Non-pigmented ciliary epithelial cell (primary cell): ENCODE results near the gene FAU.
"Not testable (repeated sequence)": the region's sequence is repeated elsewhere in the genome, so short reads cannot be mapped to it uniquely, and the experiment has no call there.

Experiments
- DNase-seq: peaks from one replicate; pipeline ENCODE4 v3.0.0-alpha.2; 2010; ENCODE audit warnings: low read depth

Gene FAU

DNA sequence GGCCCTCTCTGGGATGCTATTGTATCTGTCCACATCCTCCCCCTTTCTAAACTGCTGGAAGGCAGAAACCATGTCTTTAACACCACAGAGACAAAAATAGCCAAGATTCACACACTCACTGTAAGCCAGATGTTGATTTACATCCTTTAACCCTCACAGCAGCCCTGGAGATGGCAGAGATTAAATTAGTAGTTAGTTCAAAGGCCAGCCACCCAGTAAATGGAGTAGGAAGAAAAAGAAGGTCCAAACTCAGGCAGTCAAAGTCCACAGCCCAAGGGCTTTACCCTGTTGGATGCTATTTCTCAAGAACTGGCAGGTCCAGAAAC is 2.3 kb downstream of the FAU start:
- no peak for DNase-seq

DNA sequence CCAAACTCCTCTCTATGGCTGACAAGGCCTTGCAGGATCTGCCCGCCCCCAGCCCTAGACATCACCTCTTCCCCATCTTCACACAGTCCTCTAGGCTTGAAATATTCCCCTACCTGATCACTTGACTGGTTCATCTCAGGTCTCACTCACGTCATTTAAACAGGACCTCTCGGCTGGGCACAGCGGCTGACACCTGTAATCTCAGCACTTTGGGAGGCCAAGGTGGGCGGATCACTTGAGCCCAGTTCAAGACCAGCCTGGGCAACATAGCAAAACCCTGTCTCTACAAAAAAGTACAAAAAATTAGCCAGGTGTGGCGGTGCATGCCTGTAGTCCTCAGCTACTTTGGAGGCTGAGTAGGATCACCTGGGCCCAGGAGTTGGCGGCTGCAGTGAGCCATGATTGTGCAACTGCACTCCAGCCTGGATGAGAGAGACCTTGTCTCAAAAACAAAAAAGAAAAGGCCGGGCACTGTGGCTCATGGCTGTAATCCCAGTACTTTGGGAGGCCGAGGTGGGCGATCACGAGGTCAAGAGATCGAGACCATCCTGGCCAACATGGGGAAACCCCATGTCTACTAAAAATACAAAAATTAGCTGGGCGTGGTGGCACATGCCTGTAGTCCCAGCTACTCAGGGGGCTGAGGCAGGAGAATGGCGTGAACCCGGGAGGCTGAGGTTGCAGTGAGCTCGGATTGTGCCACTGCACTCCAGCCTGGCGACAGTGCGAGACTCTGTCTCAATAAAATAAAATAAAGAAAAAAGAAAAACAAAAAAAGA is 2.9 kb downstream of the FAU start:
- not testable (repeated sequence) for DNase-seq

DNA sequence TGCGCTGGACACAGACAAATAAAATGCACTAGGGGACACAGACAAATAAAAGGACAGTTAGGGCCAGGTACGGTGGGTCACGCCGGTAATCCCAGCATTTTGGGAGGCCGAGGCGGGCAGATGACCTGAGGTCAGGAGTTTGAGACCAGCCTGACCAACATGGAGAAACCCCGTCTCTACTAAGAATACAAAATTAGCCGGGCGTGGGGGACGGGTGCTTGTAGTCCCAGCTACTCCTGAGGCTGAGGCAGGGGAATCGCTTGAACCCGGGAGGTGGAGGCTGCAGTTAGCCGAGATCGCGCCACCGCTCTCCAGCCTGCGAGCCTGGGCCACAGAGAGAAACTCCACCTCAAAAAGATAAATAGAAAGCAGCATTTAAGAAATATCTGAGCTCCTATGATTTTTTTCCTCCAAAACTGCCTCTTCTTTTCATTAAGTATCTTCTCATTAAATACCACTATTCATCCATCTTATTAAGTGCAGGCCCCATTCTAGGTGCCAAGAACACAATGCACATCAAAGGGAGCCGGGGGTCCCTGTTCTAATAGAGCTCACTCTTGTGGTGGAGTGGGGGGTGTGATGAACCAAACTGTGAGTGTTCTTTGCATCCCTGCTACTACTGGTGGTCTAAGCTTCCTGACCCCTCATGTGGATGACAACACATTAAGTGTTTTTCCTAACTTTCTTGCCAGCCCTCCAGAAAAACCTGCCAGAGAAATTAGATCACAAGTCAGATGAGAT is 3.7 kb downstream of the FAU start:
- no peak for DNase-seq

DNA sequence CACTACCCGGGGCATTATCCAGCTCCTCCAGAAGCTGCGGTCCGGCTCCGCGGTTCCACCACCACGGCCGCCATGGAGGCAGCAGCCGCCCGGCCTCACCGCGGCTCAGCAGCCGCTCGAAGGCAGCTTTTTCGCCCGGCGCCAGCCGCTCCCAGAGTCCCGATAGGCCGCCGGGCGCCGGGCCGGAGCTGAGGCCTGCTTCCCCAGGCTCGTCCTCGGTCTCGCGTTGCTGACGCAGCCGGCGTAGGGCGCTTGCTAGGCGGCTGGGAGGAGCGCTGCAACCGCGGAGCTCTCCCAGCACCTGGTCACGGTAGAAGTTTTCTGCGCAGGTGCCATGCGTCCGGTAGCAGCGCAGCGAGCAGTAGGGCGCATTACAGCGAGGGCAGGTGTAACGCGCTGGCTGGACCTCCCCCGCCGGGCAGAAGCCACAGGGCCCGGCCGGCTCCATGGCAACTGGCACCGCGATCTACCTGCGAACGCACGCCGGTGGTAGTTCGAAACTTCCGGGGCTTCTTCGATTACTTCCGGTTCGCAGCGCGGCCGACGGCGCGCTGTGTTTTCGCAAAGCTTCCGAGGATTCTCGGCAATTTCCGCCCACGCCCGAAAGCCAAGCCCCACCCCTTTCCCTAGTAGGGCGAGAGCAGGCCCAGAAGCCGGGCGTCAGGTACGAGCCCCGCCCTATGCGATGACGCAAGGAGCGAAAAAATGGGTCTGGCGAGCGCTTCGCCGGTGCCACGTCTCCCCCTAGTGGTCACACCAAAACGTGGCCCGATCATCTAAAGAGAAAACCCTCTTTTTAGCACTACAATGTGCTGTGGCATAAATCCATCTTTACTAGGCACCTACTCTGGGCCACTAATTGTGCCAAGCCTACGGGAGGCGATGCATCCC is 4.5 kb downstream of the FAU start, which contains the start of gene ZNHIT2:
ZNHIT2 (minus strand) TSS at position 496 of the 891 bp plus-strand sequence; CDS start at position 448, 48 bp downstream.
- no peak for DNase-seq

DNA sequence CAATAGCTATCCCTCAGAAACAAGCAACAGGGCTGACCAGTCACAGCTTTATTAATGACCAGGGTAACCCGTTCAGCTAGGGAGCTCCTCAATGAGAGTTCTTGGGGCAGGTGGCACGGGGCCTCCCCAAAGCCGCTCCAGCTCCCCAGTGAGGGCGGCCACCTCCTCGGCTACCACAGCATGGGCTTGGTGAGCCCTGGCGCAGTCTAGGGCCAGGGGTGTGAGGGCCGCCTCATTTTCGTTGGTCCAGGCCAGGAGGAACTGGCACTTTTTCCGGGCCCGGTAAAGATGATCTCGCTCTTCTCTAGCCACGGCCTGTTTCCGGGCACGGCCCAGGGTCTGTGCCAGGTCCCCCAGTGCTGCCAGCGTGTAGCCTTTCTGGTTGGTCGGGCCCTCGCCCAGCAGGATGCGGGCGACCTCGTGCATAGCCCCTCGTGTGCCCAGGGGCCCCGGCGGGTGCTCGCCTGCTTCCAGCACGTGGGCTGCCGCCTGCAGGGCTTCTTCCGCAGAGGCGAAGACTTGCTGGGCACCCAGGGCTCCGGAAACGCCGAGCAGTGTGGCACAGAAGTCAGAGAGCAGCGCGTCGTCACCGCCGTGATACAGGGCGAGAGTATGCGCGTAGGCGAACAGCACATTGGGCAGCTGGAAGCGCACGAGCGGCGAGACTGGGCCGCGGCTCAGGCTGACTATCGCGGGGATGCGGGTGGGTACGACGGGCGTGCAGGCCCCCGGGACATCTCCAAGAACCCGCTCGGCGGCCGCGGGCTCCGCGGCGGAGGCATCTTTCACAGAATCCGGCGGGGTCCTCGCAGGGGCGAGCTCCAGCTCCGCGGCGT is 5.3 kb downstream of the FAU start:
- DNase-seq: no peak

DNA sequence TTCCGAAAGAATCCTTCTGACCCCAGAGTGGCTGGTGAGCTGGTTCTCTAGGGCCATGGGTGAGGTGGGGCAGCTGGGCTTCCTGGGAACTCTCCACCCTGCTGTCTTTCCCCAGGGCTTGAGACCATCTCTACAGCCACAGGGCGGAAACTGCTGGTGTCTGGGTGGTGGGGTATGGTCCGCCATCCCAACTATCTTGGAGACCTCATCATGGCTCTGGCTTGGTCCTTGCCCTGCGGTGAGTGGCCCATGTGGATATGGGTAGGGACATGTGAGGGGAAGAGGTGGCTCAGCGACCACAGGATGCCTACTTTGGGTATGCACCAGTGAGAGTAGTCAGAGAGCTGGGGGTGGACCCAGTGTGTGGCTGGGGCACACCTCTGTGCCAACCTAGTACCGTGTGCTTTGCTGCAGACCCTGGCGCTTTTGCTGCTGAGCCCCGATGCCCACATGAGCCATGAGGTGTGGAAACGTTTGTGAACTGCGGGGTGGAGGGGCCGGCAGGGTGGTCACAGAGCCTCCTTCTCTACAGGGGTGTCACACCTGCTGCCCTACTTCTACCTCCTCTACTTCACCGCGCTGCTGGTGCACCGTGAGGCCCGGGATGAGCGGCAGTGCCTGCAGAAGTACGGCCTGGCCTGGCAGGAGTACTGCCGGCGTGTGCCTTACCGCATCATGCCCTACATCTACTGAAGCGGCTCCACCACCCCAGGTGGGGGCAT is 6.4 kb downstream of the FAU start:
- no peak for DNase-seq

DNA sequence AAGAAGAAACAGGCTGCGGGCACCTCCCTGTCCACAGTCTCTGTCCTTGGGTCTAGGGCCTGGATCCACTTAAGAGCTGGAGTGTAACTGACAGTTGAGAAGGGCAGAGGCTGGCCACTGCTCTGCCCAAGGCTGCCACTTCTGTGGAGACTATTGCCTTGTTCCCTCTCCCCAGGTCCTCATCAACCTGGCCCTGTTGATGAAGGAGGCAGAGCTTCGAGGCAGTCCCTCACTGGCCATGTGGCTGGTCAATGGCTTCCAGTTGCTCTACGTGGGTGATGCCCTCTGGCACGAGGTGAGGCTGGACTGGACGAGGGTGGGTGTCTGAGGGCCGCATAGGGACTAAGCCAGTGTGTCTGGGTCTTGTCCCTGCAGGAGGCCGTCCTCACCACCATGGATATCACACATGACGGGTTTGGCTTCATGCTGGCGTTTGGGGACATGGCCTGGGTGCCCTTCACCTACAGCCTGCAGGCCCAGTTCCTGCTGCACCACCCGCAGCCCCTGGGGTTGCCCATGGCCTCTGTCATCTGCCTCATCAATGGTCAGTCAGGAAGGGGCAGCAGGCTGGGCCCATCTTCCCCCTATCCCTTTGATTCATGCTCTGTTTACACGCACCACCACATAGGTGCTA is 7.3 kb downstream of the FAU start:
- no peak for DNase-seq

DNA sequence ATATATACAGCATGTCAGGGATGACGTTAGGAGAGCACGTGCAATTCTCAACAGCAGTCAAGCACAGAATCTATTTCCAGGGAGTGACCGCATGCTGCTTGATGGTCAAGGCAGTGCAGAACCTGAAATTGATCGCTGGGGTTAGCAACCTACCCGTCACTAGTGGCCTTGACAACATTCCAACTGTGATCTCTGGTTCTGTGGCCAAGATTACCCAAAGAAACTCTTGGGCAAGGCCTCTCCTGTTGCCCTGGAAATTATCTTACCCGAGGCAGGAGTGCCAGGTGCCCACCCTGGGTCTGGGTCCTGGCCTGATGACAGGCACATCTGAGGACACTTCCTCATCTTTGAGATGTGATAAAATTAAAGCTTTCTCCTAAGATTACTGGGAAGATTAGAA is 8.1 kb downstream of the FAU start:
- no peak for DNase-seq

DNA sequence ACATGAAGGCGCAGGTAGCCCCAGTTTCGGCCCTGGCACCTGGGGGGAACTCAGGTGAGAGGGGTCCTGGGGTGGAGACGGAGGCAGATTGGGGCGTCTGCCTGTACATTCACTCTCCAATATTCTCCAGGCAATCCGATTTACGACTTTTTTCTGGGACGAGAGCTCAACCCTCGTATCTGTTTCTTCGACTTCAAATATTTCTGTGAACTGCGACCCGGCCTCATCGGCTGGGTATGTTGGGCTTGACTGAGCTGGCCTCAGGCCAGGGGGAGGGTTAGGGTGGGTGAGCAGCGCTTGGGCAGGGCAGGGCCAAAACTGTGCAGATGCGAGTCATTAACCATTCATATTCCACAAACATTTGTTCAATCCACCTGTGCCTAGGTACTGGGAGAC is 8.6 kb downstream of the FAU start:
- no peak for DNase-seq

DNA sequence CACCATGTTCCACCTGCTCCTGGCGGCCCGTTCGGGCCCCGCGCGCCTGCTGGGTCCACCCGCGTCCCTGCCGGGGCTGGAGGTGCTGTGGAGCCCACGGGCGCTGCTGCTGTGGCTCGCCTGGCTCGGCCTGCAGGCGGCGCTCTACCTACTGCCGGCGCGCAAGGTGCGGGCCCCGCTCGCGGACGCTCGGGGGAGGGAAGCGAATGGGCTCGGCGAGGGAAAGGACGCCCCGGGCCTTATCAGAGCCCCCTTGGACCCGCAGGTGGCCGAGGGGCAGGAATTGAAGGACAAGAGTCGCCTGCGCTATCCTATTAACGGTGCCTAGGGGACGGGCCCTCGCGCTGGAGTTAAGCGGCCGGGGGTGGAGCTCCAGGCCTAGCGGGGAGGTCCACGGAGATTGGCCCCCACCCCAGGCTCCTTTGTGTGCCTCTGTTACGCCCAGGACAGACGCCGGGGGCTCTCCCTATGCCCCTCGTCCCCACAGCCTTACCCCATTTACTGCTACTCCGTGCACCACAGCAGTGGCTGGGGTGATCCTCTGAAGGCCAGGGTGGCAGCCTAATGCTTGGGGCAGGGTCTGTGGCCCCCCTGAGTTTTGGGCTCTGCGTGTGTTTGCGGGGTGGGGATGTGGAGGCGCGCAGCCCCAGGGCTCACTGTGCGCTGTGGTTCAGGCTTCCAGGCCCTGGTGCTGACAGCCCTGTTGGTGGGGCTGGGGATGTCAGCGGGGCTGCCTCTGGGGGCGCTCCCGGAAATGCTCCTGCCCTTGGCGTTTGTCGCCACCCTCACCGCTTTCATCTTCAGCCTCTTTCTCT is 9.2 kb downstream of the FAU start:
- DNase-seq: no peak

DNA sequence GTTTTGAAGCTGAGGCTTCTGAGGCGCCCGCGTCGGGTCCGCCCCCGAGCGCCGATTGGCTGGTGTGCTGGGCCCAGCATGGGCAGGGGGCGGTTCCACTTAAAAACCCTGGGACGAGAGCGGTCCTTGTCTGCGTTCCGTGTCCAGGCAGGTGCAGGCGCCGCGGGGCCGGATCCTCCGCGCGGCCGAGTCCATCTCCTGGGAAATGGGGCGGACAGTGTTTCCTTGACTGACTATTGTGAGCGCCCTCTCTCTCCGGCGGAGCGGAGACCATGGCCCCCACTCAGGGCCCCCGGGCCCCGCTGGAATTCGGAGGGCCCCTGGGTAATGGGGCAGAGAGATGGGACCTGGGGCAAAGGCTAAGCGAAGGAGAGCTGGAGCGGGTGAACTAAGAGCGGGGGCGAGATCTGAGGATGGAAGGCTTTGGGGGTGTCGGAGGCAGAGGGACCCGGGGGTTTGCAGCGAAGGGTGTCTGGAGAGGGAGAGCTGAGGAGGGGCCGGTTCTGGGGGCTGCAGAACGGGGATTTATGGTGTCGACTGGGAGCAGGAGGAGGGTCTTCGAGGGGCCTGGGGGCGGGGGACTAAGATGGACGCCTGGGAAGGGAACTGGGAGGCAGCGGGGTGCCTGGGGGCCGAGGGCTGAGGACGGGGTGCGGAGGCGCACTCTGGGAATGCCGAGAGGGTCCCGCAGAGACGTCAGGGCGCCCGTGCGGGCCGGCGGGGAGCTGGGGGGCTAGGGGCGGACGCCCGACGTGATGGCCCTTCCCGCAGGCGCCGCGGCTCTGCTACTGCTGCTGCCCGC is 10.0 kb downstream of the FAU start, which contains the start of gene TM7SF2:
TM7SF2 (plus strand) TSS at position 129 of the 802 bp plus-strand sequence; CDS start at position 273, 144 bp downstream.
- DNase-seq: no peak

DNA sequence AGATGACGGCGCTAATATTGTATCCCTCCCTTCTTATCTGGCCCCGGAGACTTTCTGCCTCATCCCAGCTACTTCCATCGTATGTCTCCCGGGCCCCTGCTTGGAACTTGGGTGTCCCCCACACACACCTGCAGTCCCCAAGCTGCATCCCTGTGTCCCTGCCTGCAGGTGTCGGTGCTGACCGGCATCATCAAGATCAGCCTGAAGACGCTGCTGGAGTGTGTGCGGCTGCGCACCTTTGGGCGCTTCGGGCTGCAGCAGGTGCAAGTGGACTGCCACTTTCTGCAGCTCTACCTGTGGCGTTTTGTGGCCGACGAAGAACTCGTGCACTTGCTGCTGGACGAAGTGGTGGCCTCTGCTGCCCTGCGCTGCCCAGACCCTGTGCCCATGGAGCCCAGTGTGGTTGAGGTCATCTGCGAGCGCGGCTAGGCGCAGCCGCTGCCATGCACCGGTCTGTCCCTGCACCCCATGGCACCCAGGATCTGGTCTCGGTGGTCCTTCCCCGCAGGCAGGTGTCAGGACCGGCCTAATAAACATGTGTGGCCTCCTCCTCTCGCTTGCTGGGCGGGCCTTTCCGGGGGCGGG is 10.7 kb downstream of the FAU start:
- no peak for DNase-seq

DNA sequence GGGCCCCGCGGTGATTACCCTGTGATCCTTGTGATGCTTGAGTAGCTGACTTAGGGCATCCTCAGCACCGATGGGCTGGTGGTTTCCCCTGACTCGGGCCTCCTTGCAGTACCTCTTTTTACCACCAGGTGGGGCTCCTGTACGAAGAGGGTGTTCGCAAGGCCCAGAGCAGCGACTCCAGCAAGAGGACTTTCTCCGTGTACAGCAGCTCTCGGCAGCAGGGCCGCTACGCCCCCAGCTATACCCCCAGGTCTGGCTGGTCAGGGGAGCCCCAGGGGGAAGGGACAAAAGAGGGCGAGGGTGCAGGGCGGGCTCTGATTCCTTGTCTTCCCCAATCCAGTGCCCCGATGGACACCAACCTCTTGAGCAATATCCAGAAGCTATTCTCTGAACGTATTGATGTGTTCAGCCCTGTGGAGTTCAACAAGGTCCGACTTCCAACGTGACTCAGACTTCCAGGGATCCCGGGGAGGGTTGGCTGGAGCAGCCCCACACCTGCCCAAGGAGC is 11.5 kb downstream of the FAU start:
- DNase-seq: no peak

DNA sequence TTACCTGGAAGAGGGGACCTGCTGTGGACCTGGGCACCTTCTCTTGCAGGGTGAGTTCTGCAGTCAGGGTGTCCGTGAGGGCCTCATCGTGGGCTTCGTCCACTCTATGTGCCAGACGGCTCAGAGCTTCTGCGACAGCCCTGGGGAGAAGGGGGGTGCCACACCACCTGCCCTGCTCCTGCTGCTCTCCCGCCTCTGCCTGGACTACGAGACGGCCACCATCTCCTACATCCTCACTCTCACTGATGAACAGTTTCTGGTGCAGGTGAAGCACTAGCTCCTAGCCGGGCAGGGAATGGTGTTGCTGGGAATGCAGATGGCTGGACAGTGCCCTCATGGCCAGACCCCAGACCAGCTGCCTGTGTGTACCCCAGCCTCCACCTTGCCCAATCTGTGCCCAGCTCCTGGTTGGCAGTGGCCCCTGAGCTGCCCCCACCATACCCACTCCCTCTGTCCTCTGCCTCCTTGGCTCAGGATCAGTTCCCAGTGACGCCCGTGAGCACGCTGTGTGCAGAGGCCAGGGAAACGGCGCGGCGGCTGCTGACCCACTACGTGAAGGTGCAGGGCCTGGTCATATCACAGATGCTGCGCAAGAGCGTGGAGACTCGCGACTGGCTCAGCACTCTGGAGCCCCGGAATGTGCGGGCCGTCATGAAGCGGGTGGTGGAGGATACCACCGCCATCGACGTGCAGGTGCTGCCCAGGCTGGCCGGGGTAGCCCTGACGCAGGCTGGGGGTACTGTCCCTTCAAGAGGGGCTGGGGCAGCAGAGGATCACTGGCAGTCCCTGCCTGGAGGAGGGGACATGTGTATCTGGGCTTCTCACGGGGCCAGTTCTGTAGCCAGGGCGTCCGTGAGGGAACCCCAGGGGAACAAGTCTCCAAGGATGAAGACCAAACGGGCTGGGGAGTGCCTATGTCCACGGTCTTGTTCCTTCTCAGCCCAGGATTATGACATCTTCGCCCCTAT is 12.4 kb downstream of the FAU start:
- DNase-seq: no peak

DNA sequence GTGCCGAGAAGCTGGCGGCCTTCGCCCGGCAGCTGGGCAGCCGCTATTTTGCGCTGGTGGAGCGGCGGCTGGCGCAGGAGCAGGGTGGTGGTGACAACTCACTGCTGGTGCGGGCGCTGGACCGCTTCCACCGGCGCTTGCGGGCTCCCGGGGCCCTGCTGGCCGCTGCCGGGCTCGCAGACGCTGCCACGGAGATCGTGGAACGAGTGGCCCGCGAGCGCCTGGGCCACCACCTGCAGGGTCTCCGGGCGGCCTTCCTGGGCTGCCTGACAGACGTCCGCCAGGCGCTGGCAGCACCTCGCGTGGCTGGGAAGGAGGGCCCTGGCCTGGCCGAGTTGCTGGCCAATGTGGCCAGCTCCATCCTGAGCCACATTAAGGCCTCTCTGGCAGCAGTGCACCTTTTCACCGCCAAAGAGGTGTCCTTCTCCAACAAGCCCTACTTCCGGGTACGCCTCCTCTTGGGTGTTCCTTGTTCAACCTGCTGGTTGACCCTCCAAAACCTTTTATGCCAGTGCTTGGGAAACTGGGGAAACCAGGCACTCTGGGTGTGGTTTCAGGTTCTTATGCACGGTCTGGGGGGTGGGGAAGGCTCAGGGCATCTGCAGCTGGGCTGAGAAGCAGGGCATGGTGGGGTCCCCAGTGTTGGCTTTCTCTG is 13.3 kb downstream of the FAU start:
- no peak for DNase-seq

DNA sequence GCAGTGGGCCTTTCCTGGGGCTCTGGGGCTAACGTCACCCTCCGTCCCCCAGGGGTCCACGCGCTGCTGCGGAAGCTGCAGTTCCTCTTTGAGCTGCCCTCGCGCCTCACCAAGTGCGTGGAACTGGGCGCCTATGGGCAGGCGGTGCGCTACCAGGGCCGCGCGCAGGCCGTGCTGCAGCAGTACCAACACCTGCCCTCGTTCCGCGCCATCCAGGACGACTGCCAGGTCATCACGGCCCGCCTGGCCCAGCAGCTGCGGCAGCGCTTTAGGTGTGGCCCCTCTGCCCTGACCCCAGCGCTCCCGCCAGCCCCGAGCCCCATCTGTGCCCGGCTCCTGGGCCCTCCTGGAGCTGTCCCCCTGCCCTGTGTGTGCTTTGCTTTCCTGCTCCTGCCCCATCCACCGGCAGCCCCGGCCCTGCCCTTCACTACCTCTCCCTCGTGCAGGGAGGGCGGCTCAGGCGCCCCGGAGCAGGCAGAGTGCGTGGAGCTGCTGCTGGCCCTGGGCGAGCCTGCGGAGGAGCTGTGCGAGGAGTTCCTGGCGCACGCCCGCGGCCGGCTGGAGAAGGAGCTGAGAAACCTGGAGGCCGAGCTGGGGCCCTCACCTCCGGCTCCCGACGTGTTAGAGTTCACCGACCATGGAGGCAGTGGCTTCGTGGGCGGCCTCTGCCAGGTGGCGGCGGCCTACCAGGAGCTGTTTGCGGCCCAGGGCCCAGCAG is 14.0 kb downstream of the FAU start:
- no peak for DNase-seq
